BLaER1 treated with 17β-estradiol and CSF1 and Interleukin-3, amounts not matched to agents 10 nM and 100 nM (cell line): ENCODE results near the gene FZD7.
A peak's percentile ranks its signal among the peaks of the same experiment; 100 is the strongest.

ENCODE experiments used
- H3K27ac ChIP-seq, 11 experiments: shearing (Covaris generic); formaldehyde crosslinking; 2 replicates each; pipeline ENCODE4 v1.8.1; 2022
- H3K27me3 ChIP-seq, 11 experiments: shearing (Covaris generic); formaldehyde crosslinking; 2 replicates each; pipeline ENCODE4 v1.8.1; 2022
- H3K36me3 ChIP-seq, 11 experiments: shearing (Covaris generic); formaldehyde crosslinking; 2 replicates each; pipeline ENCODE4 v1.8.1; 2022
- H3K4me1 ChIP-seq, 10 experiments: shearing (Covaris generic); formaldehyde crosslinking; 2 replicates each; pipeline ENCODE4 v1.8.1; 2022
- H3K4me2 ChIP-seq, 11 experiments: shearing (Covaris generic); formaldehyde crosslinking; 2 replicates each; pipeline ENCODE4 v1.8.1; 2022
- H3K4me3 ChIP-seq, 10 experiments: shearing (Covaris generic); formaldehyde crosslinking; 2 replicates each; pipeline ENCODE4 v1.8.1; 2022
- H3K9ac ChIP-seq, 11 experiments: shearing (Covaris generic); formaldehyde crosslinking; 2 replicates each; pipeline ENCODE4 v1.8.1; 2022
- H3K9me3 ChIP-seq, 11 experiments: shearing (Covaris generic); formaldehyde crosslinking; replicated peaks in 1 of 11; 2 replicates each; pipeline ENCODE4 v1.8.1; 2022
- H4K20me1 ChIP-seq, 11 experiments: shearing (Covaris generic); formaldehyde crosslinking; 2 replicates each; pipeline ENCODE4 v1.8.1; 2022
- Cebpa-rat ChIP-seq, 11 experiments: shearing (Covaris generic); IDR thresholded peaks; 2 replicates each; pipeline ENCODE4 v1.8.1; 2022

The FZD7 gene

DNA sequence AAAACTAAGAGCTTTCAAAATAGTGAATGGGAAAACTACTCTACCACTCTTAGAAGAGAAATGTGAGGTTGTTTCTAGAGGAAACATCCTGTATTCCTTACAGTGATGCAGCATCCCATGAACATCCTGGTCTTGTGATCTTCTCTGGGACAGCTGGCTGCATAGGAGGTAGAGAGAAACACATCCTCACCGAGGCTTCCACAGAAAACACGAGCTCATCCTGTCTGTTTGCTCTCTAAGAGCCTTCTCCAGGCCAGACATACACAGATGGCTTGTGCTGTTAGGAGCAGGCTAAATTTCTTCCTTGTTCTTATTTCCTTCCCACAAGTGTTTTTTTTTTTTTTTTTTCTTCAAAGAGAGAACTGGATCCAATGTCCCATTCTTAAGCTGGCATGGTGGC is 14.7 kb upstream of the FZD7 start:
- H3K4me2 ChIP-seq = no peak overlapping the region
- H3K9me3 ChIP-seq = peaks cover 0 to 21% (median 8%) of the 10 kb centered on the region in 11 experiments; a peak in 9 of 22 replicates
- no peak overlapping the region for H3K9ac ChIP-seq
- no peaks in the 10 kb centered on the region for H3K27me3 ChIP-seq
- H3K36me3 ChIP-seq = no peaks in the 10 kb centered on the region
- H3K27ac ChIP-seq = no peak overlapping the region
- peaks cover 0 to 4% (median 0%) of the 10 kb centered on the region in 10 experiments; a peak in 1 of 20 replicates for H3K4me1 ChIP-seq
- no peak for TF ChIP-seq Cebpa-rat (IDR thresholded peaks at IDR 0.05)
- no peak overlapping the region for H3K4me3 ChIP-seq
- no peaks in the 10 kb centered on the region for H4K20me1 ChIP-seq

DNA sequence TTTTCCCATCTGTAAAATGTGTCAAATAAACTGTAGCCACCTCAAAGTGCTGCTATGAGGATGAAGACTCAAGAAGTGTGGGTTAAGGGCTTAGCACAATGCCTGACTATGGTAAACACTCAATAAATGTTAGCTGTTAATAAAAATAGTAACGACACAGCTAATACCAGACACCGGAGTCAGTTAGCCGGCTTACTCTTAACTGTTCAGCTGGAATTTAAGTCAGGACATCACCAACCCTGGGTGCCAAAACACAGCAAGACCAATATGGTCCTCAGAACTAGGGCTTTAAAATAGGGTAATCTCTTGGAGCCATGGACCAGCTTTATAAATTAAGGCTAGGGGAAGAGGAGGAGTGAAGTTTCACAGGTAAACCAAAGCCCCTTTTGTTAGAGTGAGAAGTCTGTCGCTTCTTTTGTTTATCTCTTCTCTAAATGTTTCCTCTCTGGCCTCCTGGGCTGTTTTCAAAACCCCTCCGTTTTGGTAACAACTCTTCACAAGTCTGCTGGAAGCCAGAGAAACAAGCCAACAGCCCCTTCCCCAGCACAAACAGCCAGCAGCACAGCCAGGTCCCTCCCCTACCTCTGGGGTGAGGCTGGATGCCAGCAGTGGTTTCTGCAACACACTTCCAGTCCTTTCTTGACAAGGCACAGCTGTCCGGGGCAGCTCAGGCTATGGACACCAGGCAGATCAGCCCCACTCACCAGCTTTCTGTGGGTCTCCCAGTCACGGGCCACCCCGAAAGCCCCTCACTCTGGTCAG is 13.8 kb upstream of the FZD7 start:
- Histone ChIP-seq H3K4me3 (no peak overlapping the region), H3K27ac (no peak overlapping the region), H3K4me2 (no peak overlapping the region), H3K4me1 (no peaks in the 10 kb centered on the region), H3K27me3 (no peaks in the 10 kb centered on the region), H3K36me3 (no peaks in the 10 kb centered on the region), H4K20me1 (no peaks in the 10 kb centered on the region), H3K9ac (no peak overlapping the region), H3K9me3 (peaks cover 0 to 21% (median 8%) of the 10 kb centered on the region in 11 experiments; a peak in 9 of 22 replicates)
- no peak for TF ChIP-seq Cebpa-rat (IDR thresholded peaks at IDR 0.05)

DNA sequence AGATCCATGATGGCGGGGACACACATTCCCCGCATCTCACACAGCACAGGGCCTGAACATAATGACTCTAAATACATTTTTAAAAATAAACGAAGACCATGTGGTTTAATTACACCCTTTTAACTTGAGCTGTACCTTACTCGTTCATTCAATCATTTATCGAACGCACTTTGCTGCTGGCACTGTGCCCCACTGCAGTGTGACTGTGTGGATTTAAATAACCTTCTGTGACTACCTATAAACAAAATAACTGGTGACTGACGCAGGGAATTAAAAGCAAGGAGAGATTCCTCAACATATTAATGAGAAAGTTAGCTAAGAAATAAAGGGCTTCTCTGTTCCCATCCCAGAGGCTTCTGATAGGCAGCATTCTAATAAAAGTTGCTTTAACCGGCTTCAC is 10.9 kb upstream of the FZD7 start:
- Histone ChIP-seq H3K27me3 (no peaks in the 10 kb centered on the region), H3K4me2 (no peak overlapping the region), H3K4me1 (no peaks in the 10 kb centered on the region; a peak in 1 of 20 replicates), H3K27ac (no peak overlapping the region), H3K9ac (no peak overlapping the region), H4K20me1 (no peaks in the 10 kb centered on the region), H3K4me3 (no peak overlapping the region), H3K36me3 (no peaks in the 10 kb centered on the region), H3K9me3 (peaks cover 0 to 6% (median 3%) of the 10 kb centered on the region in 11 experiments; a peak in 4 of 22 replicates)
- no peak for TF ChIP-seq Cebpa-rat (IDR thresholded peaks at IDR 0.05)

DNA sequence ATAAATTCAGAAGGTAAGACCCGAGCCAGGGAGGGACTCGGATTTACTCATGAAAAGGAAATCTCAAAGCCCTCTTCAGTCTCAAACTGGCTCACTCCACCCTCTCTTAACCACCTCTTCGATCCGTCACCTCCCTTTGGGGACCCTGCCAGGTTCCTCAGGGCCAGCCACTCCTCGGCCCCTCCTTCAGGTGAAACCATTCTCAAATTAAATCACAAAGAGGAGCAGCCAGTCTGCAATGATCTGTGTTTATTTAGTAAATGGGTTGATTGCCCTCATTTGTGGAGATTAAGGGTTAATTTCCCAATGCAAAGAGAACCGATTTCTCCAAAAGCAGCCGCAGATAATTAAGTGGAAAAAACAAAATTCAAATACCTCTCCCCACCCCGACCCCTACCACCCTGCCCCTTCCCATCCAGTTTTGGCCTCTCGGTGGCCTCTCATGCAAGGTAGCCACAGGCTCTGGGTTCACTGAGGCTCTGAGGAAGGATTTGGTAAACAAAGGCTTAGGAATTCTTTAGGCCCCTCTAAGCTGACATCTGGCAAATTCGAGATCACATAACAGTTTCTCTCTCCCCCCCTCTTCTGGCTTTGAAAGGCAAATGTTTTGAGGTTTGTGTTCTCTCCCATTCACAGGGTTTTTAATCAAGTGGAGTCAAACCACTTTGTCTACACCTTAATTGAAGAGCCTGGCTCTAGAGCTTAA is 10.3 kb upstream of the FZD7 start:
- Histone ChIP-seq H3K27me3 (no peaks in the 10 kb centered on the region), H3K4me3 (no peak overlapping the region), H3K27ac (no peak overlapping the region), H3K9ac (no peak overlapping the region), H3K4me2 (no peak overlapping the region), H3K36me3 (no peaks in the 10 kb centered on the region), H3K9me3 (peaks cover 0 to 6% (median 3%) of the 10 kb centered on the region in 11 experiments; a peak in 4 of 22 replicates), H3K4me1 (no peaks in the 10 kb centered on the region; a peak in 1 of 20 replicates), H4K20me1 (no peaks in the 10 kb centered on the region)
- TF ChIP-seq Cebpa-rat (IDR thresholded peaks at IDR 0.05) = no peak

DNA sequence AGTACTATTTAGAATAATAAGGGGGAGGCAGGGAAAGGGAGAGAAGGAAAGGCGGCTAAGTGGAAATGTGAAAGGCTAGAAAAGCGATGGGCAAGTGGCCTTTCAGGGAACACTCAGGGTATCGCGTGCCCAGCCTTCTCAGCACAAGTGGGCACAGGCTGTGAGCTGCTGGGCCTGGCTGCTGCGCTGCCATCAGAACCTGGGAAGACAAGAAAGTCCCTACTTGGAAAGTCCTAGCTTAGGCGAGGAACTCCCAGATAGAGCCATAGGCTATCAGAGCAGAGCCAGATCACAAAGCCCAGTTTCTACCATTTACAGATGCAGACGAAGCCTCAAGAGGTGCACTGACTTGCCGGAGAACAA is 9.8 kb upstream of the FZD7 start:
- Histone ChIP-seq H3K4me3 (no peak overlapping the region), H3K9me3 (peaks cover 0 to 6% (median 3%) of the 10 kb centered on the region in 11 experiments; a peak in 4 of 22 replicates), H3K4me2 (no peak overlapping the region), H3K4me1 (no peaks in the 10 kb centered on the region; a peak in 1 of 20 replicates), H3K27ac (no peak overlapping the region), H4K20me1 (no peaks in the 10 kb centered on the region), H3K27me3 (no peaks in the 10 kb centered on the region), H3K9ac (no peak overlapping the region), H3K36me3 (no peaks in the 10 kb centered on the region)
- TF ChIP-seq Cebpa-rat (IDR thresholded peaks at IDR 0.05) = no peak

DNA sequence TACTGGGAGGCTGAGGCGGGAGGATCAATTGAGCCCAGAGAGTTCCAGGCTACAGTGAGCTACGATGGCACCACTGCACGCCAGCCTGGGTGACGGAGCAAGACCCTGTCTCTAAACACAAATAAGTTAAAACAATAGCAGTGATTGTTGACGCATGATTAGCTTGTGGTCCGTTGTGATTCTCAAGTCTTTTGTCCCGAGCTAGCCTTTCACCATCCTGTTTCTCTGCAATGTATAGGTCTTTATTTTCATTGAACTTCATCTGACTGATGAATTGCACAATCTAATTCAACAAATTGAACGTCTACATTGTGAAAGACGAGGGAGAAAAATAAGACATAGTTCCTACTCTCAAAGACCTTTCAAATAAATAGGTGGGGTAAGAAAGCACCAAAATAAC is 8.8 kb upstream of the FZD7 start:
- H3K4me2 ChIP-seq = no peak overlapping the region
- no peaks in the 10 kb centered on the region for H4K20me1 ChIP-seq
- no peak overlapping the region for H3K27ac ChIP-seq
- TF ChIP-seq Cebpa-rat (IDR thresholded peaks at IDR 0.05) = no peak; a peak in 1 of 22 replicates
- H3K9ac ChIP-seq = no peak overlapping the region
- H3K36me3 ChIP-seq = no peaks in the 10 kb centered on the region
- peaks cover 0 to 6% (median 3%) of the 10 kb centered on the region in 11 experiments; a peak in 4 of 22 replicates for H3K9me3 ChIP-seq
- no peaks in the 10 kb centered on the region for H3K27me3 ChIP-seq
- H3K4me1 ChIP-seq = no peaks in the 10 kb centered on the region; a peak in 1 of 20 replicates
- no peak overlapping the region for H3K4me3 ChIP-seq

DNA sequence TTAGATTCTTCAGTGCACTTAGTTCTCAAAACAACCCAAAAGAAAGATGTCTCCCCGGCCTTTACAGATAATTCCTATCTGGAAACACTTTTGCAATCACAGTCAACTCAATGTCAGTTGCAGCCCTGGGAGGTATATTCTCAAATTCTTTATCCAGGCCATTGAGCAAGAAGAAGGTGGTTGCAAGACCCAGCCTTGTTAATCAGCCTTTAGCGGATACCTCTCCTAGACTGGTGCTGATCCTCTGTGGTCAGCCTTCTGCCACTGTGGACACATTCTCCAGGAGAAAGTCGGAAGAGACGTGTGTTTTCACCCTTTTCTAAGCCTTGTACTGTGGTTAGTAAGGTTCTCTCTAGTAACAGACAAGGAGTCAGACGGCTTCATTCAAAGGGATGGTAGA is 7.8 kb upstream of the FZD7 start:
- H3K27me3 ChIP-seq = peaks cover 0 to 5% (median under 1%) of the 10 kb centered on the region in 11 experiments; a peak in 6 of 22 replicates
- H3K27ac ChIP-seq = no peak overlapping the region
- H4K20me1 ChIP-seq = no peaks in the 10 kb centered on the region
- H3K4me3 ChIP-seq = no peak overlapping the region
- no peaks in the 10 kb centered on the region; a peak in 1 of 20 replicates for H3K4me1 ChIP-seq
- TF ChIP-seq Cebpa-rat (IDR thresholded peaks at IDR 0.05) = no peak
- no peaks in the 10 kb centered on the region for H3K36me3 ChIP-seq
- no peak overlapping the region for H3K9ac ChIP-seq
- H3K9me3 ChIP-seq = peaks cover 0 to 6% (median 3%) of the 10 kb centered on the region in 11 experiments; a peak in 4 of 22 replicates
- H3K4me2 ChIP-seq = peak overlapping the region in 3 of 11 experiments; percentile 8 to 28 (median 12); a peak in 1 of 22 replicates

DNA sequence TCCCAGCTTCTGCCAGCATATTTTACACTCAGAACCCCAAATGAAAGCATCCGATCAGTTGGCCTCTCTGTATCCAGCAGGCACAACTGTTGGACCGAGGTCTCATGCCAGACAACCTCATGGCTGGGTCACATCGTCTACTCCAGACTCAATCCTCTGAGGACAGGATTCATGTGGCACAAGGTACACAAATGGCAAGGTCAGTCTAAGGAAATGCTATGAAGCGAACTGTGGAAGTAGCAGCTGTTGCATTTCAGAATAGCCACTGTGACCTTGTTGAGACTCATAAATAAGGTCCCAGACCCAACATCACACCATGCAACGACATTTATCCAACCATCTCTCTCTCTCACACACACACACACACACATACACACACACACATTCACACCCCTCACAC is 7.1 kb upstream of the FZD7 start:
- no peaks in the 10 kb centered on the region for H4K20me1 ChIP-seq
- 0 out of 22 replicates have a peak overlapping the region, but pooled peaks of 2 of the 11 experiments have one; percentile 12 to 28 for H3K4me2 ChIP-seq
- no peaks in the 10 kb centered on the region; a peak in 1 of 20 replicates for H3K4me1 ChIP-seq
- H3K27me3 ChIP-seq = peaks cover 2 to 12% (median 7%) of the 10 kb centered on the region in 11 experiments; a peak in 18 of 22 replicates
- no peak overlapping the region for H3K9ac ChIP-seq
- H3K27ac ChIP-seq = no peak overlapping the region
- TF ChIP-seq Cebpa-rat (IDR thresholded peaks at IDR 0.05) = no peak
- H3K36me3 ChIP-seq = no peaks in the 10 kb centered on the region
- H3K9me3 ChIP-seq = peaks cover 0 to under 1% (median 0%) of the 10 kb centered on the region in 11 experiments; a peak in 1 of 22 replicates
- H3K4me3 ChIP-seq = no peak overlapping the region

DNA sequence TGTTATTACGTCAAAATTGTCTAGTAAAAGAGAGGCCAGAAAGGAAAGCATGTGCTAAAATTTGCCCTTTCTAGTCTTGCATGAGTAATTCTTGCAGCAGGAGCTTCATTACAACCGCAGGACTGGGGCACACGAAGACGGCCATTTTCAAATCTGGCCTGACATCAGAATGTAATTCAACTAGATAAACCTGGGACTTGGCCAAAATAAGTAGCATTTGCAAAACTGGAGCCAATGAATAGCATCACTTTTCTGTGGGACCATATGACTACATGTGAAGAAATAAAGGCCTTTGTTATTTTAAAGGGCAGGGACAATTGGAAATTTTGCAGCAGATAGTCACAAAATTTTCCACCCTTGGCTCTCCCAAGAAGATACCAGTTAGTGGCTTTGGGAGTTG is 3.0 kb upstream of the FZD7 start:
- H3K9ac ChIP-seq = no peak overlapping the region
- H3K36me3 ChIP-seq = no peaks in the 10 kb centered on the region
- no peak overlapping the region for H3K4me2 ChIP-seq
- H3K27me3 ChIP-seq = peaks cover 26 to 48% (median 42%) of the 10 kb centered on the region in 11 experiments
- TF ChIP-seq Cebpa-rat (IDR thresholded peaks at IDR 0.05) = no peak
- H3K27ac ChIP-seq = no peak overlapping the region
- no peaks in the 10 kb centered on the region for H3K9me3 ChIP-seq
- peaks cover 11 to 22% (median 14%) of the 10 kb centered on the region in 10 experiments for H3K4me1 ChIP-seq
- peaks cover 9 to 16% (median 13%) of the 10 kb centered on the region in 11 experiments; a peak in 17 of 22 replicates for H4K20me1 ChIP-seq
- H3K4me3 ChIP-seq = no peak overlapping the region
